SK-N-SH treated with all-trans-retinoic acid at 6 μM for 48 hours (cell line): Measurements from ENCODE around the gene ESPL1.

Experiments used
- ATAC-seq: fragments of 200-7000 bp; cut with Tn5 transposase; 3 replicates; pipeline ENCODE4 v1.9.1; 2020; ENCODE audit warnings: mild to moderate bottlenecking, moderate library complexity
- ARNTL ChIP-seq: fragments of 450-650 bp; formaldehyde crosslinking; IDR thresholded peaks from 2 replicates; pipeline ENCODE4 v1.5.0; 2020; ENCODE audit warnings: low read depth, mild to moderate bottlenecking, moderate library complexity, borderline replicate concordance
- BACH2 ChIP-seq: fragments of 250-450 bp; sonication (Bioruptor Pico); IDR thresholded peaks from 2 replicates; pipeline ENCODE4 v1.9.0; 2021; ENCODE audit warnings: mild to moderate bottlenecking, borderline replicate concordance
- CREB5 ChIP-seq: fragments of 250-450 bp; sonication (Bioruptor Pico); IDR thresholded peaks from 2 replicates; pipeline ENCODE4 v1.5.1; 2020; ENCODE audit warnings: low read depth, mild to moderate bottlenecking, moderate library complexity
- CSDC2 ChIP-seq: fragments of 250-450 bp; sonication (Bioruptor Pico); IDR thresholded peaks from 2 replicates; pipeline ENCODE4 v1.5.0; 2020; ENCODE audit warnings: mild to moderate bottlenecking, moderate library complexity
- CSRNP3 ChIP-seq: fragments of 250-450 bp; sonication (Bioruptor Pico); IDR thresholded peaks from 2 replicates; pipeline ENCODE4 v1.5.1; 2021; ENCODE audit warnings: mild to moderate bottlenecking, moderate library complexity
- ESRRG ChIP-seq: fragments of 250-450 bp; sonication (Bioruptor Pico); IDR thresholded peaks from 2 replicates; pipeline ENCODE4 v1.6.1; 2021; ENCODE audit warnings: mild to moderate bottlenecking
- GLIS3 ChIP-seq: fragments of 250-450 bp; sonication (Bioruptor Pico); IDR thresholded peaks from 2 replicates; pipeline ENCODE4 v1.5.0; 2020; ENCODE audit warnings: mild to moderate bottlenecking, moderate library complexity
- ISL1 ChIP-seq: fragments of 250-450 bp; sonication (Bioruptor Pico); IDR thresholded peaks from 2 replicates; pipeline ENCODE4 v2.1.2; 2022; ENCODE audit warnings: mild to moderate bottlenecking, moderate library complexity
- OSR1 ChIP-seq: fragments of 250-450 bp; sonication (Bioruptor Pico); IDR thresholded peaks from 2 replicates; pipeline ENCODE4 v1.8.0; 2022; ENCODE audit warnings: moderate library complexity, mild to moderate bottlenecking, inconsistent platforms
- PATZ1 ChIP-seq: fragments of 250-450 bp; sonication (Bioruptor Pico); IDR thresholded peaks from 2 replicates; pipeline ENCODE4 v1.8.0; 2020; ENCODE audit warnings: mild to moderate bottlenecking, moderate library complexity, borderline replicate concordance
- POU6F1 ChIP-seq: fragments of 250-450 bp; sonication (Bioruptor Pico); IDR thresholded peaks from 2 replicates; pipeline ENCODE4 v1.8.0; 2021; ENCODE audit warnings: low read depth, mild to moderate bottlenecking, moderate library complexity, borderline replicate concordance
- PPARA ChIP-seq: fragments of 250-450 bp; sonication (Bioruptor Pico); IDR thresholded peaks from 2 replicates; pipeline ENCODE4 v1.5.0; 2020; ENCODE audit warnings: mild to moderate bottlenecking, borderline replicate concordance
- RARB ChIP-seq: fragments of 250-450 bp; sonication (Bioruptor Pico); IDR thresholded peaks from 2 replicates; pipeline ENCODE4 v1.8.0; 2021; ENCODE audit warnings: mild to moderate bottlenecking, moderate library complexity
- SNAI2 ChIP-seq: fragments of 250-450 bp; sonication (Bioruptor Pico); IDR thresholded peaks from 2 replicates; pipeline ENCODE4 v1.5.0; 2020; ENCODE audit warnings: mild to moderate bottlenecking, moderate library complexity
- TCF4 ChIP-seq: fragments of 250-450 bp; sonication (Bioruptor Pico); IDR thresholded peaks from 2 replicates; pipeline ENCODE4 v1.8.0; 2021; ENCODE audit warnings: mild to moderate bottlenecking, moderate library complexity, borderline replicate concordance
- TOX ChIP-seq: fragments of 250-450 bp; sonication (Bioruptor Pico); IDR thresholded peaks from 2 replicates; pipeline ENCODE4 v1.8.0; 2021; ENCODE audit warnings: mild to moderate bottlenecking, moderate library complexity, borderline replicate concordance
- TSHZ2 ChIP-seq: fragments of 250-450 bp; sonication (Bioruptor Pico); IDR thresholded peaks from 2 replicates; pipeline ENCODE4 v1.5.0; 2020; ENCODE audit warnings: mild to moderate bottlenecking, moderate library complexity
- ZC3H10 ChIP-seq: fragments of 250-450 bp; sonication (Bioruptor Pico); IDR thresholded peaks from 2 replicates; pipeline ENCODE4 v1.5.1; 2021; ENCODE audit warnings: mild to moderate bottlenecking, moderate library complexity
- ZFP3 ChIP-seq: fragments of 250-450 bp; sonication (Bioruptor Pico); IDR thresholded peaks from 2 replicates; pipeline ENCODE4 v1.5.0; 2020; ENCODE audit warnings: mild to moderate bottlenecking, moderate library complexity
- ZFP30 ChIP-seq: fragments of 450-650 bp; formaldehyde crosslinking; IDR thresholded peaks from 2 replicates; pipeline ENCODE4 v1.5.0; 2022; ENCODE audit warnings: mild to moderate bottlenecking, moderate library complexity
- ZNF70 ChIP-seq: fragments of 450-650 bp; formaldehyde crosslinking; IDR thresholded peaks from 2 replicates; pipeline ENCODE4 v1.5.0; 2020; ENCODE audit warnings: mild to moderate bottlenecking, moderate library complexity
- ZNF8 ChIP-seq: fragments of 450-650 bp; formaldehyde crosslinking; IDR thresholded peaks from 2 replicates; pipeline ENCODE4 v1.5.0; 2020; ENCODE audit warnings: mild to moderate bottlenecking, moderate library complexity

ESPL1 gene

GRCh38 chr12:53338017-53338416 lies 69.9 kb downstream of the ESPL1 start:
- TF ChIP-seq TSHZ2 (CRISPR knock-in tag): no peak
- TF ChIP-seq ZFP30 (CRISPR knock-in tag): no peak
- TF ChIP-seq TOX: no peak
- no peak for TF ChIP-seq BACH2 (CRISPR knock-in tag)
- TF ChIP-seq CREB5: no peak
- TF ChIP-seq ZC3H10 (CRISPR knock-in tag): no peak
- TF ChIP-seq ESRRG (CRISPR knock-in tag): no peak
- no peak for TF ChIP-seq OSR1 (CRISPR knock-in tag)
- no peak for TF ChIP-seq ISL1 (CRISPR knock-in tag)
- TF ChIP-seq CSRNP3 (CRISPR knock-in tag): no peak
- no peak for TF ChIP-seq TCF4 (CRISPR knock-in tag)
- no peak for TF ChIP-seq PATZ1 (CRISPR knock-in tag)
- no peak for TF ChIP-seq CSDC2
- TF ChIP-seq ZFP3 (CRISPR knock-in tag): no peak
- no peak for TF ChIP-seq SNAI2 (CRISPR knock-in tag)
- no peak for TF ChIP-seq ZNF8 (CRISPR knock-in tag)
- TF ChIP-seq ARNTL: no peak
- no peak for ATAC-seq

GRCh38 chr12:53338916-53339315 lies 70.8 kb downstream of the ESPL1 start:
- ATAC-seq: peak; percentile 13; the same call in 2 of the 3 replicates
- TF ChIP-seq ZC3H10 (CRISPR knock-in tag) (no peak), ZNF8 (CRISPR knock-in tag) (no peak), ZNF70 (CRISPR knock-in tag) (no peak), ISL1 (CRISPR knock-in tag) (no peak), ARNTL (no peak), ESRRG (CRISPR knock-in tag) (no peak), PPARA (no peak), SNAI2 (CRISPR knock-in tag) (no peak), BACH2 (CRISPR knock-in tag) (no peak), POU6F1 (CRISPR knock-in tag) (no peak), GLIS3 (CRISPR knock-in tag) (no peak), ZFP30 (CRISPR knock-in tag) (no peak), RARB (no peak), CSDC2 (no peak), PATZ1 (CRISPR knock-in tag) (no peak), OSR1 (CRISPR knock-in tag) (no peak), TCF4 (CRISPR knock-in tag) (no peak)
